AG10803 (cell line): Measurements from ENCODE around the gene MAN2A1.

Experiments
- DNase-seq: peaks from one replicate; pipeline ENCODE4 v3.0.0; 2010; ENCODE audit warnings: low read depth
- H3K4me3 ChIP-seq: 2 replicates; pipeline ENCODE4 v1.5.1; 2011; ENCODE audit warnings: mild to moderate bottlenecking, low read length, control low read depth
- TF ChIP-seq, protein P1 (sequence below): conservative IDR thresholded peaks from 2 replicates; pipeline ENCODE4 v1.5.1; 2011; ENCODE audit warnings: mild to moderate bottlenecking, low read length, control low read depth, inconsistent platforms

The MAN2A1 gene

DNA sequence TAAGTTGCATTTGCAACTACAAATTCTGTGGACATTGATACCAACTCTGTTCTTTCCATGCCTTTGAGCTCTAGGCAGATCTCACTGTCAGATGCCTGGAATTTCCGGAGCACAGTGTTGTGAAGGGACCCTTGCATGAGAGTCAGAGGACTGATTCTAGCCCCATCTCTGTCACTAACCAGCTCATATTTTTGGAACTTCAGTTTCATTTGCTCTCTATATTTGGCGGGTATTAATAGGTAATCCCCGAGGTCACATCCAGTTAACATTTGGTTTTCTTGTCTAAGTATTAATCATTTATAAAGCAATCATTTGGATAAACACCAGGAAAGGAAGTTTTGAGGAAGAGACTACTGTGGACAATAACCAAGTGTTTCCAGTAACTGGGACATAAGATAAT is 115.7 kb downstream of the MAN2A1 start:
- TF ChIP-seq, protein P1, sequence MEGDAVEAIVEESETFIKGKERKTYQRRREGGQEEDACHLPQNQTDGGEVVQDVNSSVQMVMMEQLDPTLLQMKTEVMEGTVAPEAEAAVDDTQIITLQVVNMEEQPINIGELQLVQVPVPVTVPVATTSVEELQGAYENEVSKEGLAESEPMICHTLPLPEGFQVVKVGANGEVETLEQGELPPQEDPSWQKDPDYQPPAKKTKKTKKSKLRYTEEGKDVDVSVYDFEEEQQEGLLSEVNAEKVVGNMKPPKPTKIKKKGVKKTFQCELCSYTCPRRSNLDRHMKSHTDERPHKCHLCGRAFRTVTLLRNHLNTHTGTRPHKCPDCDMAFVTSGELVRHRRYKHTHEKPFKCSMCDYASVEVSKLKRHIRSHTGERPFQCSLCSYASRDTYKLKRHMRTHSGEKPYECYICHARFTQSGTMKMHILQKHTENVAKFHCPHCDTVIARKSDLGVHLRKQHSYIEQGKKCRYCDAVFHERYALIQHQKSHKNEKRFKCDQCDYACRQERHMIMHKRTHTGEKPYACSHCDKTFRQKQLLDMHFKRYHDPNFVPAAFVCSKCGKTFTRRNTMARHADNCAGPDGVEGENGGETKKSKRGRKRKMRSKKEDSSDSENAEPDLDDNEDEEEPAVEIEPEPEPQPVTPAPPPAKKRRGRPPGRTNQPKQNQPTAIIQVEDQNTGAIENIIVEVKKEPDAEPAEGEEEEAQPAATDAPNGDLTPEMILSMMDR, result no peak
- DNase-seq, result no peak
- H3K4me3 ChIP-seq, result no peak overlapping the region

DNA sequence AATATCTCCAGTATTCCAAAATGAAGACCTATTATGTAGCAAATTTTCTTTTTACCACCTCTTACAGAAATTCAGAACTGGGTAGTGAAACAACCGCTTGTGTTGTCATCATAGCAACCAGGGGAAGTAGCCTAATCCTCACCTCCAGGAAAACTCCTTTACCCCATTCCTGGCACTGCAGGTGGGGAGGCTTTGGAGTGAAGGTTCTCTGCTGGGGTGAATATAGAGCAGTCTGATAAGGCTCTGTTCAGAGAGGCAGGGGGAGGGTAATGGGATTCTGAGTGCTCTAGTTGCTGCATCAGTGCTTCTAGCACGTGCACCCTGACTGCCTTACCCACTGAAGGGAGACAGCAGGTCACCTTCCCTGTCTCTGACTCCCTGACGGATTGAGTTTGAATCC is 116.2 kb downstream of the MAN2A1 start:
- TF ChIP-seq, protein P1, result no peak

DNA sequence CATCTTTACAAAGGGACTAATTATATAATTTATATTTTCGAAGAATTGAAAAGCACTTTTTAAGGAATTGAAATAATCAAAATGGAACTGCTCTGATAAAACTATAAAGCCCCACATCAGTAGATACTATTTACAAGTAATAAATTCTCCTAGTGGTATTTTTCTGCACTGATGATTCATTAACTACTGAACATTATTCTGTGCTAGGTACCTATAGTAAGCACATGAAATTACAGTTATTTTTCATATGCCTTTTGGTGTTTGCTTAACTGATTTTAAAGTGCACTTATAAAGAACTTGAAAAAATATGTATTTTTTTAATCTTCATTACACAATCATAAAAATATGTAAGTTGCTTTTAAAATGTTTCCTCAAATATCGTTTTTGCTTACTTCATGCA is 123.0 kb downstream of the MAN2A1 start:
- H3K4me3 ChIP-seq, result no peak overlapping the region
- no peak for DNase-seq
- TF ChIP-seq, protein P1, result no peak

More for the DNA sequence above, 116.2 kb downstream of the MAN2A1 start:
- H3K4me3 ChIP-seq, result no peak overlapping the region
- DNase-seq, result no peak

DNA sequence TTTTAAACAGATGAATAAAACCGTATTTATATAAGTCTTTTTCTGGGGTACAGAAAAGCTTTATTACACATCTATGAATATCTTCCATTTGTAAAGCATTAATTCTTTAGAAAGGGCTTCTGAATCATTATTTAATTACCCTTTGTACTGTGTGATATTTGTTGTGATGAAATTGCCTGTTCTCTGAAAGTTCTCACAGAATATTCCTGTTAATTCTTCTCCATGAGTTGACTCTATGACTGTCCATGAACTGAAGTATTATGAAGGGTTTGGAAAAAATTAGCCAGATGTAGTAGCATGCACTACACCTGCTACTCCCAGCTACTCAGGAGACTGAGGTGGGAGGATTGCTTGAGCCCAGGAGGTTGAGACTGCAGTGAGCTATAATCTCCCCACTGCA is 127.0 kb downstream of the MAN2A1 start:
- no peak for DNase-seq
- TF ChIP-seq, protein P1, result no peak

DNA sequence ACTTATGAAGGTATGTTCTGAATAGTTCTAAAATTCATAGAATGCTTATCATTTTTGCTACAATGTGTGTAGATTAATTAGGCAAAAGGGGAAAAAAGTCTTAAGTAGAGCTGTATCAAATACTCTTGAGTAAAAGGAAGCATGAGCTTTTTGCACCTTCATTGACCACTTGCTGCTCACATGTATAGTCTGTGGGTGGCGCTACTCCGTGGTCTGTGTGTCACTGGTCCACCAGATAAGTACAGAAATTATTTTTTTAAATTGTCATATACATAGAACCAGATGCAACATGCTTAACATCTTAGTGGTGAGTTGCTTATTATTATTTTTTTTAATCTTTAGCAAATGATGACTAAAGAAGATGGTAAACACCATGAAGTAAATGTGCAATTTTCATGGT is 130.2 kb downstream of the MAN2A1 start:
- no peak overlapping the region for H3K4me3 ChIP-seq
- no peak for DNase-seq
- TF ChIP-seq, protein P1, result no peak

More for the DNA sequence above, 127.0 kb downstream of the MAN2A1 start:
- no peak overlapping the region for H3K4me3 ChIP-seq

DNA sequence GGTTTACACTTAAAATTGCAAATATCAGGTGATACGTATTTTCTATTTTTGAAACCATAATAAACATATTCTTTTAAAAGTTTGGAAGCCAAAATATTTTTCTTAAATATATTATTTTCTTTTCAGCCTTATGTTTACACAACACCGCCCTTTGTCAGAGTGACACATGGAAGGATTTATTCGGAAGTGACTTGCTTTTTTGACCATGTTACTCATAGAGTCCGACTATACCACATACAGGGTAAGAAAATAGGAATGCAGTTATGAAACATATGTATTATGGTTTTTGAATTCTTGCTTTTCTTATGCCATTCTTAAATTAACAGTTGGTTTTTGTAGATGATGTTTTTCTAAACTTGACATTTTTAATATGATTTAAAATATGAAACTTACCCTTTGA is 133.9 kb downstream of the MAN2A1 start:
- H3K4me3 ChIP-seq, result no peak overlapping the region
- TF ChIP-seq, protein P1, result no peak
- DNase-seq, result no peak

DNA sequence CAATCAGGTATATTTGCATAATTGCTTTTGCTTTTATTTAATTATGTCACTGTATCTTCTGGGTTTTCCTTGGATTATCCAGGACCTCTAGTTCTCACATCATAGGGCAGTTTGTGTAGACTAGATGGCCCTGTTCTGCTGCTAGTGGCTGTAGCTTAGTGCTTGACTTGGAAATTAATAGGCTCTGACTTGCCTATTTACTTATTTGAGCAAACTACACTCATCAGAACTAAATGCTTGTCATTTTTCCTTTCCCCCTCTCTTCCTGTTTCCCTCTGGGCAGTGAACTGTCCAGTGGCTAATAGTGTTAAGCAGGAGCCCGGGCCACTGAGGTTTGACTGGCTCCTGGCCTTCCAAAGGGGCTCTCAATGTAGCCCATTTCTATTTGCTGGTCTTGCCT is 135.7 kb downstream of the MAN2A1 start:
- peak; percentile 12 for DNase-seq
- TF ChIP-seq, protein P1, result no peak
- H3K4me3 ChIP-seq, result no peak overlapping the region
